Measurements from ENCODE around the gene GRM4.

DNA sequence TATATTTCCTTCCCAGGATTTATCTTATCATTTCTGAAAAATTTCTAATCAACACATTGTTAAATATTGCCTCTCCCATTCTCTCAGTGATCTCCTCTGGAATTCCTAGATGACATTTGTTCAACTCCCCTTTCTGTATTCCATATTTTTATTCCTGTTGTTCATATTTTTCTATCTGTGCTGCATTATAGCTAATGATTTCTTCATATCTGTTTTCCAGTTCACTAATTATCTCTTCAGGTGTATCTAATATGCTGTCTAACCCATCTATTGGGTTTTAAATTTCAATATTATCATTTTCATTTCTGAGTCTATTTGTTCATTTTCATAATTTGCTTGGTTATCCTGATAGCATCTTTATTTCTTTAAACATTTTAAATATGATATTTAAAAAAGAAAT is 141.9 kb downstream of the GRM4 start:
- TF ChIP-seq, protein P1, sequence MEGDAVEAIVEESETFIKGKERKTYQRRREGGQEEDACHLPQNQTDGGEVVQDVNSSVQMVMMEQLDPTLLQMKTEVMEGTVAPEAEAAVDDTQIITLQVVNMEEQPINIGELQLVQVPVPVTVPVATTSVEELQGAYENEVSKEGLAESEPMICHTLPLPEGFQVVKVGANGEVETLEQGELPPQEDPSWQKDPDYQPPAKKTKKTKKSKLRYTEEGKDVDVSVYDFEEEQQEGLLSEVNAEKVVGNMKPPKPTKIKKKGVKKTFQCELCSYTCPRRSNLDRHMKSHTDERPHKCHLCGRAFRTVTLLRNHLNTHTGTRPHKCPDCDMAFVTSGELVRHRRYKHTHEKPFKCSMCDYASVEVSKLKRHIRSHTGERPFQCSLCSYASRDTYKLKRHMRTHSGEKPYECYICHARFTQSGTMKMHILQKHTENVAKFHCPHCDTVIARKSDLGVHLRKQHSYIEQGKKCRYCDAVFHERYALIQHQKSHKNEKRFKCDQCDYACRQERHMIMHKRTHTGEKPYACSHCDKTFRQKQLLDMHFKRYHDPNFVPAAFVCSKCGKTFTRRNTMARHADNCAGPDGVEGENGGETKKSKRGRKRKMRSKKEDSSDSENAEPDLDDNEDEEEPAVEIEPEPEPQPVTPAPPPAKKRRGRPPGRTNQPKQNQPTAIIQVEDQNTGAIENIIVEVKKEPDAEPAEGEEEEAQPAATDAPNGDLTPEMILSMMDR (IDR thresholded peaks at IDR 0.05), result no peak
- no peak for TF ChIP-seq EP300 (IDR thresholded peaks at IDR 0.05)

All from ovary (tissue), 3 donors.